RKO (cell line): ENCODE results near the gene MAG.

Source experiments
- DNase-seq: peaks from one replicate; pipeline ENCODE4 v3.0.0-alpha.2; 2016; ENCODE audit warnings: low spot score

MAG gene

GRCh38 chr19:35291916-35292315, at the start of gene MAG:
TSS of gene MAG (plus strand) at chr19:35292161. CDS start at chr19:35295409, 3,248 bp downstream.
- DNase-seq: no peak

GRCh38 chr19:35246466-35247092, 45.4 kb upstream of the MAG start:
- DNase-seq: no peak

GRCh38 chr19:35247526-35248309, 44.2 kb upstream of the MAG start:
- DNase-seq: peak; percentile 89

- DNase-seq: peak; percentile 85
Observed at GRCh38 chr19:35248310-35249145, 43.4 kb upstream of the MAG start, which contains the start of gene LSR. TSS of gene LSR (plus strand) at chr19:35249002. CDS start at chr19:35249023, 21 bp downstream.

GRCh38 chr19:35249146-35249847, 42.7 kb upstream of the MAG start:
- peak; percentile 34 for DNase-seq

GRCh38 chr19:35249848-35250711, 41.9 kb upstream of the MAG start:
- DNase-seq: no peak

- no peak for DNase-seq
Observed at GRCh38 chr19:35251456-35251855, 40.5 kb upstream of the MAG start.

GRCh38 chr19:35253316-35254286, 38.4 kb upstream of the MAG start:
- no peak for DNase-seq

- no peak for DNase-seq
Observed at GRCh38 chr19:35254341-35255297, 37.3 kb upstream of the MAG start.

GRCh38 chr19:35256566-35256965, 35.4 kb upstream of the MAG start:
- no peak for DNase-seq

GRCh38 chr19:35257113-35257461, 34.9 kb upstream of the MAG start:
- no peak for DNase-seq

GRCh38 chr19:35260694-35261304, 31.2 kb upstream of the MAG start:
- DNase-seq: no peak

GRCh38 chr19:35261356-35262100, 30.4 kb upstream of the MAG start:
- no peak for DNase-seq

- no peak for DNase-seq
Observed at GRCh38 chr19:35262101-35262761, 29.7 kb upstream of the MAG start.

- no peak for DNase-seq
Observed at GRCh38 chr19:35264268-35265125, 27.5 kb upstream of the MAG start.
